ENCODE data around the gene LARGE2. TPM values are rescaled to one million over a fixed set of nuclear protein-coding genes. Genes with fewer than 3 reads are reported as not detected.

The LARGE2 gene
- total RNA-seq (2012; rRNA removed): under 0.01 TPM in 1 of 2 replicates, not detected in the other

DNA sequence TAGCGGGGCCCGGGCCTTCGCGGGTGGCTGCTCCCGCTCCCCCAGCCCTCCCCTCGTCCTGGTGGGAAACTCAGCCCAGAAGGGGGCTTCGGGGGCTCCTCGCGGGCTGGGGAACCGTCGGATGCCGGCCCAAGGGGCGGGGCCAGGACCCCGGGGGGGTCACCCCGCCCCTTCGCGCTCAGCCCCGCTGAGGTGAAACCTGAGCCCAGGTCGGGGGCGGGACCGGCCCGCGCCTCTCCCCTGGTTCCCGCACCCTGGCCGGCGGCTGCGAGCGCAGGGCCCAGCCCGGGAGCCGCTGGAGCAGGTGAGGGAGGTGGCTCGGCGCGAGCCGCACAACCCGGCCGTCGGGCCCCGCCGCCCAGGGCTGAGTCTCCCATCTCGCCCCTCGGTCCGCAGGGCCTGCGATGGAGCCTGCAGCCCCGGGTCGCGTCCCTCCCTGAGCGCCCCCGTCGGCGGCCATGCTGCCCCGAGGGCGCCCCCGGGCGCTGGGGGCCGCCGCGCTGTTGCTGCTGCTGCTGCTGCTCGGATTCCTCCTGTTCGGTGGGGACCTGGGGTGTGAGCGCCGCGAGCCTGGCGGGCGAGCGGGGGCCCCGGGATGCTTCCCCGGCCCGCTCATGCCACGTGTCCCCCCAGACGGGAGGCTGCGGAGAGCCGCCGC lies at the start of gene LARGE2:
Gene LARGE2 (plus strand): TSS at position 232 of the 658 bp plus-strand sequence. CDS start 227 bp downstream, at position 459.
- Histone ChIP-seq H3K9me3 (replicated peaks; ENCODE audit: low read length) (no peaks in the 10 kb centered on the region), H3K27me3 (ENCODE audit: control insufficient read depth, insufficient read depth, low read length) (peaks cover 26% of the 10 kb centered on the region), H3K4me3 (ENCODE audit: low read length) (no peak within 1 kb of the TSS), H3K4me2 (ENCODE audit: low read length) (peak within 1 kb of the TSS; percentile 29), H3K36me3 (ENCODE audit: insufficient read depth, low read length) (no peaks in the 10 kb centered on the region), H3K4me1 (ENCODE audit: control insufficient read depth, insufficient read depth, low read length) (peaks cover 2% of the 10 kb centered on the region), H3K9ac (ENCODE audit: low read depth, low read length) (no peak within 1 kb of the TSS)

DNA sequence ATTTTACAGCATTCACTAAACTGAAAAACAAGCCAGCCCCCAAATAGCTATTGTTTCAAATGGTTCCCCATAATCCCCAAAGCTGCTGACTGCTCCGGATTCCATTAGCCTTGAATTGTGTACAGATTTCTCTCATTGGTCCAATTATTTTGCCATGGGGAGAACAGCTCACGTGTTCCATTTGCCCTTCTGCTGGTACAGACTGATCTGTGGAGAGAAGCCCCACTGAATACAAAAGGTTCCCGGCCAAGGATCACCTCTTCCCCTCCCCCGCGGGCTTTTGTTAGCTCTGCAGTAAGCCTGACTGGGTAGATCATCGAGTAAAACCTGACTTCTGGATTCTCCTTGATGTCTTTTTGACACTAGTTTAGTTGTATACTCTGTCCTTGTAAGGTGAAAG lies 46.1 kb upstream of the LARGE2 start:
- H3K27me3 ChIP-seq (ENCODE audit: control insufficient read depth, insufficient read depth, low read length): no peaks in the 10 kb centered on the region
- no peak overlapping the region for H3K9ac ChIP-seq (ENCODE audit: low read depth, low read length)
- no peak overlapping the region for H3K4me2 ChIP-seq (ENCODE audit: low read length)
- H3K4me1 ChIP-seq (ENCODE audit: control insufficient read depth, insufficient read depth, low read length): peaks cover 19% of the 10 kb centered on the region
- peaks cover 13% of the 10 kb centered on the region for H3K36me3 ChIP-seq (ENCODE audit: insufficient read depth, low read length)
- no peaks in the 10 kb centered on the region for H3K9me3 ChIP-seq (replicated peaks; ENCODE audit: low read length)
- H3K4me3 ChIP-seq (ENCODE audit: low read length): no peak overlapping the region

DNA sequence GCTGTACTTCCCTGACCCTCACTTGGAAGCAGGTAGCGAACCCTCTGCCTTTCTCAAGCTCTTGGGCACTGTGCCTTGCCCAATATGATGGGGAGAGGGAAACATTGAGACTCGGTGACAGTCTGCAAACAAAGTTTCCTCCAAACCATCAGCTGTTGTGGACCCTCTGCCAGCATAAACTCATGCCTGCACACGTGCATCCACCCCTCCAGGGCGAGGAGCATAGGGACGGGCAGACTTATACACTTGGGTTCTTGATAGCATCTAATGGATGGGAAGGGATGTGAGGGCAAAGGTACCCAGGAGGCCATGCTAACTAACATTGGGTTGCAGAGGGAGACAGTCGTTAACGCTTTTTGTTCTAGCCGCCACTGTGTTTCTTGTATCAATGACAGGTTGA lies 45.2 kb upstream of the LARGE2 start:
- Histone ChIP-seq H3K9ac (ENCODE audit: low read depth, low read length) (no peak overlapping the region), H3K27me3 (ENCODE audit: control insufficient read depth, insufficient read depth, low read length) (no peaks in the 10 kb centered on the region), H3K36me3 (ENCODE audit: insufficient read depth, low read length) (peaks cover 13% of the 10 kb centered on the region), H3K4me2 (ENCODE audit: low read length) (no peak overlapping the region), H3K4me1 (ENCODE audit: control insufficient read depth, insufficient read depth, low read length) (peaks cover 19% of the 10 kb centered on the region), H3K9me3 (replicated peaks; ENCODE audit: low read length) (no peaks in the 10 kb centered on the region), H3K4me3 (ENCODE audit: low read length) (no peak overlapping the region)

DNA sequence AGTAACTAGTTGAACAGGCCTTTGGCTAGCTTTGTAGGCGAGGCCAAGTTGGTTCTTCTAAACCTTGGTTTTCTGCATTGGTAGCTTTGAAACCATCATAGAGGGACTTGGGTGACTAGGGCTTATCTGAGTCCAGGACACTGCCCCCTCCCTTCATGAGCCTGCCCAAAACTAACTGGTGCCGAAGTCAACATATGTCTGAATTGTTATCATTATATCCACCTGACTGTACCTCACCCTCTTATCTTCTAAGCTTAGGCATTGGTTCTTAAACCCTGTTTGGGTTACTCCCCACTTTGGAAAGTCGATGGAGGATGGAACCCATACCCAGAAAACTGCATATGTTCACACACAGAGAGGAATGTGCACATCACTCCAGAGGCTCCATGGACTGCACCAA lies 44.6 kb upstream of the LARGE2 start:
- no peak overlapping the region for H3K4me2 ChIP-seq (ENCODE audit: low read length)
- H3K27me3 ChIP-seq (ENCODE audit: control insufficient read depth, insufficient read depth, low read length): no peaks in the 10 kb centered on the region
- no peak overlapping the region for H3K4me3 ChIP-seq (ENCODE audit: low read length)
- peaks cover 12% of the 10 kb centered on the region for H3K4me1 ChIP-seq (ENCODE audit: control insufficient read depth, insufficient read depth, low read length)
- H3K9ac ChIP-seq (ENCODE audit: low read depth, low read length): no peak overlapping the region
- H3K9me3 ChIP-seq (replicated peaks; ENCODE audit: low read length): no peaks in the 10 kb centered on the region
- peaks cover 11% of the 10 kb centered on the region for H3K36me3 ChIP-seq (ENCODE audit: insufficient read depth, low read length)

DNA sequence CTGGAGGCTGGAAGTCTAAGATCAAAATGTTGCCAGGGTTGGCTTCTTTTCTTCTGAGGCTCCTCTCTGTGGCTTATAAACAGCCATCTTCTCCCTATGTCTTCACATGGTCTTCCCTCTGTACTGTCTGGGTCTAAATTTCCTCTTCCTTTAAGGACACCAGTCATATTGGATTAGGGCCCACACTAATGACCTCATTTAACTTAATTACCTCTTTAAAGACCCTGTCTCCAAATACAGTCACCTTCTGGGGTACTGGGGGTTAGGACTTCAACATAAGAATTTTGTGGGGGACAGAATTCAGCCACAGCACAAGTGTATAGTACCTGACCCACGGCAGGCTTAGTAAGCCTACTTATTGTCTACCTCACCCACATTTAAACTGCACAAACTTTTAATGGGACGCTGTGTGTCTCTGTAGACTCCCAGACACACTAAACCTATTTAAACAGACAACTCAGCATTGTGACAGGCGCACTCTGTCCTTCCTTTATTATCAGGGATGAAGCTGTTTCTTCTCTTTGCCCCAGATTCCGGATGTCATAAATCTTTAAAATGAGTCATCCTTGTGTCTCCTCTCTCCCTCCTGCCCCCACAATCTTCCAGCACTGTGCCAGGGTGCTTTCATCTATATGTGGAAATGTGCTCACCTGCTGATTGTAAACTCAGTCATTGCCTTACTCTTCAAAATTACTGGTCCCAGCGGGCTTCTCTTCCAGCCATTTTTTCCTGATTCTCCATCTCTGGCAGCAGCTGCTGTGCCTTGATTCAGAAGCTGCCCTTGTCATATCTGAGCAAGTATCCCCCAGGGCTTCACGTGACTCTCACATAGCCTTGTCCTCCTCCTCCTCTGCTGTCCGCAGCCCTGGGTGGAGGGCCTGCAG lies 42.4 kb upstream of the LARGE2 start:
- Histone ChIP-seq H3K4me2 (ENCODE audit: low read length) (no peak overlapping the region), H3K9ac (ENCODE audit: low read depth, low read length) (no peak overlapping the region), H3K4me1 (ENCODE audit: control insufficient read depth, insufficient read depth, low read length) (peaks cover 7% of the 10 kb centered on the region), H3K9me3 (replicated peaks; ENCODE audit: low read length) (no peaks in the 10 kb centered on the region), H3K36me3 (ENCODE audit: insufficient read depth, low read length) (peaks cover 11% of the 10 kb centered on the region), H3K27me3 (ENCODE audit: control insufficient read depth, insufficient read depth, low read length) (no peaks in the 10 kb centered on the region), H3K4me3 (ENCODE audit: low read length) (no peak overlapping the region)

DNA sequence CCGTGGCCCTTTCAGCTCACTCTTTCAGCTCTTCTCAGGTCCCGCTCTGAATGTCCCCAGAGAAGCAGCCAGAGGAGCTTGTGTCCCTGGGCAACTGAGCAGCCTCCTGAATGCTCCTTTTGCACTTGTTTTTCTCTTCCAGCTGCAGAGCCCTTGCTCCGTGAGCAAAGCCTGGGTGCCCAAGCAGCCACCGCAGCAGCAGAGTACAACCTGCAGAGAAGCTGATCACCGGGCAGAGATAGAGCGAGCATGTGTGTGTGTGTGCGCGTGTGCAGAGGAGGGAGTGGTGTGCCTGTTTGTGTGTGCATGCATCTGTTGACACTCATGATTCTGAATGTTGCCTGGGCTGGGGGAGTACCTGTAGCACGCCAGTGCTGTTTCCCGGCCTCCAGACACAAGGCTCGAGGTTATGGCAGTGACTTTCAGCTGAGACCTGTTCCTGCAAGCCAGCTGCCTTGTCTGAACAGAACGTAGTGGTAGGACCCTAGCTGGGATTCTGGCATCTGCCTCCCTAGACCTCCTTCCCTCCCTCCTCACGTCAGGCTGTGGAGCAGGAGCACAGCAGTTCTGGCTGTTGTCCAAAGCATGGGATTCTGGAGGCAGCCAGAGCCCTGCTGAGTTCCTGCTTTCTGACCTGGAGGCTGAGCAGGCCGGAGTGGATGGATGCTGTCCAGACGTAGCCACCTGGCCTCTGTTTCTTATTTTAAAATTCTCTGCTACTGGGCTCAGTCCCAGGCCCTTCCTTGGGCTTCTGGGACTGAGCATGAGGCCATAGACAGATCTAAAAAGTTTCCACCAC lies 41.5 kb upstream of the LARGE2 start:
- Histone ChIP-seq H3K36me3 (ENCODE audit: insufficient read depth, low read length) (peaks cover 11% of the 10 kb centered on the region), H3K4me2 (ENCODE audit: low read length) (no peak overlapping the region), H3K27me3 (ENCODE audit: control insufficient read depth, insufficient read depth, low read length) (peaks cover 2% of the 10 kb centered on the region), H3K9me3 (replicated peaks; ENCODE audit: low read length) (no peaks in the 10 kb centered on the region), H3K4me1 (ENCODE audit: control insufficient read depth, insufficient read depth, low read length) (peaks cover 11% of the 10 kb centered on the region), H3K4me3 (ENCODE audit: low read length) (no peak overlapping the region), H3K9ac (ENCODE audit: low read depth, low read length) (no peak overlapping the region)

DNA sequence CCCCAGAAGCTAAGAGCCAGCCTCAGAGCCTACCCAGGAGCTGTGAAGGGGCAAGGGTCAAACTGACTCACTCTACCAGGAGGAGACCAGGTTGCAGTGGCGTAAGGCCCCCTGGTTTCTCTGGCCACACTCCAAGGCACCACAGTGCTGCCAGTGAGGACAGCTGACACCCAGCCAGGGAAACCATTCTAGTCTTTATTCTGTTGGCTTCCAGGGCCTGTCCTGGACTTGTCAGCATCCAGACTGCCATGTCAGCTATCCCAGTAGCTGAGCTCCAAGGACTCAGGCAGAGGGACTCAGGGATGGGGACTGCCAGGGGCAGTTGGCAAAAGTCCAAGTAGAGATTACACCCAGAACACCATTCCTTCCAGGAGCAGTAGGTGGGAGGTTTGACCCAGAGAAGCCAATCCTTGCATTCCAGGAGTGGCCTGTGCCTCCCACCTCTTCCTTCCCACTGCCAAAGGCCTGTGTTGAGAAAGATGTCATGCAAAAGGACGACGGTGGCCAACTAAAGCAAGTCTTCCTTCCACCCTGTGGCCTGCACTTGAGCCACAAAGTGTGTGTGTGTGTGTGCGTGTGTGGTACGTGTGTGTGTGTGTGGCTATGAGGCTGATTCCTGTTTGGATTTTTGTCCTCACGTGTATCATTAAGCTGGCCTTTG lies 40.6 kb upstream of the LARGE2 start:
- Histone ChIP-seq H3K4me2 (ENCODE audit: low read length) (no peak overlapping the region), H3K4me1 (ENCODE audit: control insufficient read depth, insufficient read depth, low read length) (peaks cover 13% of the 10 kb centered on the region), H3K36me3 (ENCODE audit: insufficient read depth, low read length) (peaks cover 11% of the 10 kb centered on the region), H3K27me3 (ENCODE audit: control insufficient read depth, insufficient read depth, low read length) (peaks cover 11% of the 10 kb centered on the region), H3K9me3 (replicated peaks; ENCODE audit: low read length) (no peaks in the 10 kb centered on the region), H3K4me3 (ENCODE audit: low read length) (no peak overlapping the region), H3K9ac (ENCODE audit: low read depth, low read length) (no peak overlapping the region)

DNA sequence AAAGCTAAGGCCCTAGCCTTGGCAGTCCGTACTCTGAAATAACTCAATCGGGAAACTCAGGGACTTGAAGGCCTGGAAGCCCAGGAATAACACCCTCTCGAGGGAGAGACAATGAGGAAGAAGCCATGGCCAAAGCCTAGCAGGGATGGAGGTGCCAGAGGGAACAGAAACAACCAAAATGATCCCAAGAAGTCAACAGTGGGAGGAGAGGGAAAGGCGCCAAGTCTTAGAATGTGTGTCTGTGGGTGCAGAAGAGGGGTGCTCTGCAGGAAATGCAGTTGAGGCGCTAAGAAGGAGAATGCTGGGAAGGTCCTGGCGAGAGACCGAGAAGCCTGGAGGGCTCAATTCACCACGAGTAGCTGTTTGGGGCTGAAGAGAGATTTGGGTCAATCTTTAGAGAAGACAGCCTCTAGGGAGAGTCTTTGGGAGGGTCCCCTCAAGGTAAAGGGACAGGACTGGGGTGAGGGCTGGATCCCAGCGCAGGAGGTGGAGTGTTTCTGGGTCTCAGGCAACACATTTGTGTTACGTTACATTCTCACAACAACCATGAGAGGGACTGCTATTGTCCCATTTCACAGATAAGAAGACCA lies 37.8 kb upstream of the LARGE2 start:
- H3K27me3 ChIP-seq (ENCODE audit: control insufficient read depth, insufficient read depth, low read length): peaks cover 25% of the 10 kb centered on the region
- peaks cover 11% of the 10 kb centered on the region for H3K36me3 ChIP-seq (ENCODE audit: insufficient read depth, low read length)
- H3K4me2 ChIP-seq (ENCODE audit: low read length): peak overlapping the region; percentile 79
- peaks cover 13% of the 10 kb centered on the region for H3K4me1 ChIP-seq (ENCODE audit: control insufficient read depth, insufficient read depth, low read length)
- no peak overlapping the region for H3K9ac ChIP-seq (ENCODE audit: low read depth, low read length)
- no peaks in the 10 kb centered on the region for H3K9me3 ChIP-seq (replicated peaks; ENCODE audit: low read length)
- H3K4me3 ChIP-seq (ENCODE audit: low read length): no peak overlapping the region

DNA sequence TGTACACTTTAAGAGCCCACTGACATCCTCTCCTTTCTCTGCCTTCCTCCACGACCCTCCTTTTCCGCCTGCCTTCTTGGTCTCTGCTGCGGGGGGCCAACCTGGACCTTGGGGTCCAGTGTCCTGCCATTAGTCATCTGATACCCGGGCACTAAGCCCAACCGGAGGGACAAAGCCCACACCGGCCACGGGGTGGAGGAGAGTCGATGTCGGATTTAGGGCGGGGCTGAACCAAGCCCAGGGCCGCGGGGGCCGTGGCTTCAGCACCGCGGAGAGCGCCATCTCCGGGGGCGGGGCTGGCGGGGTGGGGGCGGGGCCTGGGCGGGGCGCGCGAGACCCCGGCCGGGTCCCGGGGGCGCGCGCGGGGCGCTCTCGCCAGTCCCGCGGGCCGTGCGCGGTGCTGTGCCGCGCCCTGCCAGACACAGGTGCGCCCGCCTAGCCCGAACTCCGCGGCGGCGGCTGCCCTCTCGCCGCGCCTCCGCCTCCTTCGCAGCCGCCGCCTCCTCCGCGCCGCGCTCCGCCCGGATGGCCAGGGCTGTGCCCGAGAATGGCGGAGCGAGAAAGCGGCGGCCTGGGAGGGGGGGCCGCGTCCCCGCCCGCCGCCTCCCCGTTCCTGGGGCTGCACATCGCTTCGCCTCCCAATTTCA lies 37.1 kb upstream of the LARGE2 start, which contains the start of gene MAPK8IP1:
Gene MAPK8IP1 (plus strand): TSS at position 378 of the 647 bp plus-strand sequence. CDS start 170 bp downstream, at position 548.
- peaks cover 11% of the 10 kb centered on the region for H3K36me3 ChIP-seq (ENCODE audit: insufficient read depth, low read length)
- H3K4me1 ChIP-seq (ENCODE audit: control insufficient read depth, insufficient read depth, low read length): peaks cover 7% of the 10 kb centered on the region
- H3K4me3 ChIP-seq (ENCODE audit: low read length): peak within 1 kb of the TSS; percentile 64
- H3K9me3 ChIP-seq (replicated peaks; ENCODE audit: low read length): no peaks in the 10 kb centered on the region
- peaks cover 27% of the 10 kb centered on the region for H3K27me3 ChIP-seq (ENCODE audit: control insufficient read depth, insufficient read depth, low read length)
- H3K4me2 ChIP-seq (ENCODE audit: low read length): peak within 1 kb of the TSS; percentile 79
- no peak within 1 kb of the TSS for H3K9ac ChIP-seq (ENCODE audit: low read depth, low read length)

DNA sequence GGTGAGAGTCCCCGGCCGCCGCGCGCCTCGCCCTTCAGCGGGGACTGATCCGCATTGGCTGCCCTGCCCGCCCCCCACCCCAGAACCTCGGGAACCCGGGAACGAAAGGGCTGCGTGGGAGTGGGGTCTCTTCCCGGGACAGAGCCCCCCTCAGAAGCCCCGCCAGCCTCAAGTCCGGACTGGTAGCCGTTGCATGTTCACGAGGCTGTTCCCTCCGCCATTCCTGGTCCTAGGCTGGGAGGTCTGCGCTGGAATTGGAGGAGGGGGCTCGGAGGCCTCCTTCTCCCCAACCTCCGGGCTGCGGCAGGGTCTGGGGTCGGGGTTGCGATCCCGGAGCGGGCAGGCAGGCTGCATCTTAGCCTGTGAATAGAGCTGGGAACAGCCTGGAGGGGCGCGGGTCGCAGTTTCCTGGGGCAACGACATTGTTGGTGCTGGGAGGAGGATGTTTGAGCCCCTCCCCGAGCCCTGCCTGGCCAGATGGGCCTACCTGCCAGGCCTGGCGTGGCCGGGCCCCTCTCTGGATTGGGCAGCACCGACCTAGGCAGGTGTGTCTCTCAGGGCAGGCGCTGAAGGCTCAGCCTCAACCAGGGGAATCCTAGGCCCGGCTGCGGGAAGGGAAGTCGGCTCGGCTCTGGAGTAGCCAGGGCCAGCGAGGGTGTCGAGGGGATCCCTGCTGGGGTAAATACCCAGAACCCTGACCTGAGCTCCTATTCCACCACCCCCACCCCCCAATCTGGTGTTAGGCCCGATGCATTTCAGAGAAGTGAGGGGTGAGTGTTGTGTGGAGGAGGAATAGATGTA lies 36.3 kb upstream of the LARGE2 start:
- Histone ChIP-seq H3K4me3 (ENCODE audit: low read length) (peak overlapping the region; percentile 64), H3K4me1 (ENCODE audit: control insufficient read depth, insufficient read depth, low read length) (peaks cover 5% of the 10 kb centered on the region), H3K27me3 (ENCODE audit: control insufficient read depth, insufficient read depth, low read length) (peaks cover 27% of the 10 kb centered on the region), H3K9ac (ENCODE audit: low read depth, low read length) (no peak overlapping the region), H3K36me3 (ENCODE audit: insufficient read depth, low read length) (peaks cover 9% of the 10 kb centered on the region), H3K9me3 (replicated peaks; ENCODE audit: low read length) (no peaks in the 10 kb centered on the region), H3K4me2 (ENCODE audit: low read length) (peak overlapping the region; percentile 79)

Data from skeletal muscle satellite cell (primary cell).